IPS DF 4.7 (cell line): ENCODE data around the gene TMOD1.
"Not testable (repeated sequence)": the region's sequence is repeated elsewhere in the genome, so short reads cannot be mapped to it uniquely, and the experiment has no call there.

Experiments used
- DNase-seq: peaks from one replicate; pipeline ENCODE4 v3.0.0-alpha.2; 2013; ENCODE audit warnings: low spot score; ENCODE audit errors: extremely low read depth

Gene TMOD1

GRCh38 chr9:97501177-97501971 lies at the start of gene TMOD1:
TSS of gene TMOD1 (plus strand) at chr9:97501666. CDS start at chr9:97524189, 22,523 bp downstream.
- DNase-seq = no peak

- DNase-seq = not testable (repeated sequence)
Observed at GRCh38 chr9:97453573-97453972, 47.9 kb upstream of the TMOD1 start.

DNA sequence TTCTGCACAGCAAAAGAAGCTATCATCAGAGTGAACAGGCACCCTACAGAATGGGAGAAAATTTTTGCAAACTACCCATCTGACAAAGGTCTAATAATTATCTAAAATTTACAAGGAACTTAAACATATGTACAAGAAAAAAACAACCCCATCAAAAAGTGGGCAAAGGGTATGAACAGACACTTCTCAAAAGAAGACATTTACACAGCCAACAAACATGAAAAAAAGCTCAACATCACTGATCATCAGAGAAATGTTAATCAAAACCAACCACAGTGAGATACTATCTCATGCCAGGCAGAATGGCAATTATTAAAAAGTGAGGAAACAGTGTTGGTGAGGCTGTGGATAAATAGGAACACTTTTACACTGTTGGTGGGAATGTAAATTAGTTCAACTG lies 44.6 kb upstream of the TMOD1 start:
- DNase-seq = not testable (repeated sequence)

DNA sequence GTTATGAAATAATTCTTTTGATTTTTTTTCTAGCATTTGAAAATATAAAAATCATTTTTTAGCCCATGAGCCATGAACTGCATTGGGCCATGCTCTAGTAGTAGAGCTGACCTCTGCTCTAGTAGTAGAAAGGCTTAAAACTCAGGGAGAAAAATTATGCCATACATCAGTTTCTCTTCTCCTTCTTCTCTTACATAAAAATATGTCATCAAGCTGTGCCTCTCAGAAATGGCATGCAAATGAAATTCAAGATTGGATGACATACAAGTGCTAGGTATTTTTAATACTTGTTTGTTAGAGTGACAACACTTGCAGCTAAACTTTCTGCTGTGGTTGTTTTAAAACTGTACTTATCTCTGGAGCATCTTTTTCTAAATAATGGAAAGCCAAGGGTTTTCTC lies 42.1 kb upstream of the TMOD1 start:
- no peak for DNase-seq

- DNase-seq = no peak
Observed at GRCh38 chr9:97462159-97462558, 39.3 kb upstream of the TMOD1 start.

GRCh38 chr9:97462914-97463313 lies 38.6 kb upstream of the TMOD1 start:
- no peak for DNase-seq

DNA sequence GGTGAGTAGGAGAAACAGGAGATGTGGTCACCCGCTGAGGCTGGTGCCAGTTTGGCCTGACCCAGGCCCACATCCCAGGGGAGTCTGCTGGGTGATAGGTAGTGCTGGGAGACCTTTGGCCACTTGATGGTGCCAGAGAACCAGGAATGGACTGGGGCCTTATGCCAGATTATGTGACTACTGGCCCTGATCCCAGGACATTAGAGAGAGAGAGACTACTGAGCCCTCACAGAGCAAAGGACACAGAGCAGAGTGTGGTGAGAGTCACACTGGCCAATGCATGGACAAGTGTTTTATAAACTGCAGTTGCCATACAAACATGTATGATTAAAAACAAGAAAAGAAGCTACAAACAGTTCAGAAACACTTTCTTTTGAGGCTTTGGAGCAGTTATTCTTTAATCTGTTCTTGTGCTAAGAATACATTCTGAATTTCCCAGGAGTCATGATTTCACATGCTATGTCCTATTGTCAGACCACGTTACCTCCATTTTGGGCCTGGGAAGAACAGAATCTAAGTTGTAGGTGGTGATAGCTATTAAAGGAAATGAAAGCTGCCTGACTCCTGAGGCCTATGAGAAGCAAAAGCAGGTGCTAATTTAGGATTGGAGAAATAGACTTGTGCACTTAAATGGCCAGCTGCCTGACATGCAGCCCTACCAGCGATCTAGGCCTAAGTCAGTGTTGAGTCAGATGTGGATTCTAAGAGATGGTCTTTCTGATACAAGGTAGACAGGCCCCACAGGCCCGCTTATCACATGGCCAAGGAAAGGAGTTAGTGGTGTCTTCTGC lies 32.6 kb upstream of the TMOD1 start:
- DNase-seq = peak; percentile 68

DNA sequence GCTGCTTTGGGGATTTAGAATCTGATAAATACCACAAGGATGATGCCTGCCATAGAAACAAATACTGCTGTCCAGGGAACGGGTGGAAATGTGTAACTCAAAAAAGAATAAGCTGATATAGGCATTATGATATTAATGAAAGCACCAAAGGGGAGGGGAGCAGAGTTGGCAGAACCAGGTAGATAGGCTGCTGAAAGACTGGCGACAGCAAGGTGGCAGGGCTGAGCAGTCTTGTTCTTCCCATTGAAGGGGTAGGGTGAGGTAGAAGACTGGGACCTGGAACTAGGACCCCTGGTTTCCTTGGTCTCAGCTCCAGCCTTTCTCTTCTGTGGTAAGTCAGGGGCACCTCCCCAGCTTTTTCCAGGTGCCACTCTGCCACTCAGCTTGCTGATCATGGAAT lies 31.4 kb upstream of the TMOD1 start:
- DNase-seq = no peak

- no peak for DNase-seq
Observed at GRCh38 chr9:97473717-97474116, 27.7 kb upstream of the TMOD1 start.

- DNase-seq = no peak
Observed at GRCh38 chr9:97474372-97474925, 27.0 kb upstream of the TMOD1 start.

GRCh38 chr9:97475059-97475458 lies 26.4 kb upstream of the TMOD1 start:
- no peak for DNase-seq

GRCh38 chr9:97478301-97478981 lies 23.0 kb upstream of the TMOD1 start:
- no peak for DNase-seq

DNA sequence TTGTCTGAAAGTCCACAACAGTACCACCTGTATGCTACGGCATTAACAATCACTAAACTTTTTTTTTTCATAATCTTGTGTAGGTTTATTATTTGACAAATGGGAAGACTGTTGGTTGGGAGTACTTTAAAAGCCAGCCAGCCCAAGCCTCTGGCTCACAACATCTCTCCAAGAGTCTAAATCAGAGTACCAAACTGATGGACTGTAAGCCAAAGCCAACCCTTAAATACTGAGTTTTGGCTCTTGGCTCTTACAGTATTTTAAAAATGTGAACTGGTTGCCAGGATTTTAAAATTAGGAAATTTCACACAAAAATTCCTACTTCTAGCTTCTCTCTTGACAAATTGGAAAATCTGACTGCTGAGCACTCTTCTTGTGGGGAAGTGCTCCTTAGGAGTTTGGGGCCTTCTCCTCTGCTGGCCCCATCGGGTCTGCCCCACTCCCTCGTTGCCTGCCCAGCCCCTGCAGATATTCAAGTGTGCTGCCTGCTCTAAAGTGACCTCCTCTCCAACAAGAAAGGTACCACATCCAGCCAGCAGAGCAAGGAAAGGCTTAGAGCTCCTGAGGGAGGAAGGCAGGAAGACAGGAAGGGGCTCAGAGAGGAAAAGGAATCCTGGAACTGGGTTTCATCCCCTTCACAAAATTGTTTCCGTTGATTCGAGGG lies 21.8 kb upstream of the TMOD1 start:
- no peak for DNase-seq

DNA sequence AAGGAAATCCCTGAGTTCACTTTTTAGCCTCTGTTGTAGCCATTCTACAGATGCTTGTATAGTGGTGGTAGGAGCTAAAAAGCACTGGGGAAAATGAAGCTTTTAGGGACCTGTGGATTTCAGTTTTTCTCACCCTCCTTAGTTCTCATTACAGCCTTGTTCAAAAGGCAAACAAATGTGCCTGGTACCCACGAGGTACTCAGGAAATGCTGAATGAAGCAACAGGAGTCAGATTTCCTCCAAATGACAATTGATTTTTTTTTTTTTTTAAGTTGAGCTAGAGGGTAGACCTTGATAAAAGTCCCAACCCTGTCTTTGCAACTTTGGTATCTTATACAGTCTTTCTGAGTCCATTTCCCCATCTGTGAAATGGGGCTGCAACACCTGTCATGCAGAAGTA lies 21.3 kb upstream of the TMOD1 start:
- DNase-seq = no peak

GRCh38 chr9:97480749-97481148 lies 20.7 kb upstream of the TMOD1 start:
- no peak for DNase-seq

DNA sequence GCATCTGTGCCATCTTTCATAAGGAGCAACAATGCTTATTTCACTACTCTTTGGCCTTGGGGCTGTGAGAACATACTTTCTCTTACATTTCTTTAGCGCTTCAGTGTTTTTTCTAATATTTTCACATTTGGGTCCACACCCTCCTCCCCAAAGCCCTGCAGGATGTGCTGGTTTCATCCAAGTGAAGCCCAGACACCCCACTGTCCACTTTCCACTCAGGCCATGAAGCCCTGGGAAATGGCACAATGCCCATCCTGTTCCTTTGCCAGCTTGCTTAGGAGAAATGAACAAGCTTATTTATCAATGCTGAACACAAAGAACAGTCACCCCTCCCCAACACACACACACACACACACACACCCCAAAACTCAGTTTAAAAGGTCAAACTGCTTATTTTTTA lies 17.3 kb upstream of the TMOD1 start:
- DNase-seq = no peak

GRCh38 chr9:97487107-97487506 lies 14.4 kb upstream of the TMOD1 start:
- no peak for DNase-seq

- DNase-seq = no peak
Observed at GRCh38 chr9:97487861-97488260, 13.6 kb upstream of the TMOD1 start.

DNA sequence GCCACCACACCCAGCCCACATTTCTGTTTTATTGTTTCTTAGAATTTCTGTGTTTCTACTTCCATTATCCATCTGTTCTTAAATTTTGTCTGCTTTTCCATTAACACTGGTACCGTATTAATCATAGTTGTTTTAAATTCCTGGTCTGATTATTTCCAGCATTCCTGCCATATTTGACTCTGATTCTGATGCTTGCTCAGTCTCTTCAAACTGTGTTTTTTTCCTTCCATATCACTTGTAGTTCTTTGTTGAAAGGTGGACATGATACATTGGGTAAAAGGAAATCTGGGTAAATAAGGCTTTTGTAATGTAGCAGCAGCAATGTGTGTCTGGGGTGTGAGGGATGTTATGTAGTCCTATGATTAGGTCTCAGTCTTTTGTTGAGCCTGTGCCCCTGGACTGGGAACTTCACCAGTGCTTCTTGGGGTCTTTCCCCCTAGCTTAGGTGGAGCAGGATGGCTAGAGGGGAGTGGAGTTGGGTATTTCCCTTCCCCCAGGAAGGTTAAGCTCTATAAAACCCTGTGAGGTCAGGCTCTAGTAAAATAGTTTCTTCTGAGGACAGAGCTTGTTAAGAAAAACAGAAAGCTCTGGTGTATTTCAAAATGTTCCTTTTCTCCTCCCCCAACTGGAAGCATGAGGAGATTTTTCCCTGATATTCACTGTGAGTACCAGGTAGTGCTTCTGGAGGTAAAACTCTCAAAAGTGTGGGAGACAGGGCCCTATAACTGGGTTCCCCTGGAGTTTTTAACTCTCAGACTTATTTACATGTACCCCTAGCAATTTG lies 10.1 kb upstream of the TMOD1 start:
- no peak for DNase-seq

GRCh38 chr9:97497558-97498375 lies 3.7 kb upstream of the TMOD1 start:
- DNase-seq = not testable (repeated sequence)
